ENCODE results near the gene SLC38A1.
A peak's percentile ranks its signal among the peaks of the same experiment; 100 is the strongest.

Gene SLC38A1

GRCh38 chr12:46233423-46233822, 35.4 kb downstream of the SLC38A1 start:
- no peak for DNase-seq (ENCODE audit: low read depth in 2 of 2)

- DNase-seq (ENCODE audit: low read depth in 2 of 2), result no peak
These were observed 37.9 kb downstream of the SLC38A1 start for GRCh38 chr12:46230983-46231382.

GRCh38 chr12:46230306-46230705, 38.5 kb downstream of the SLC38A1 start:
- DNase-seq (ENCODE audit: low read depth in 2 of 2), result no peak

GRCh38 chr12:46227616-46228015, 41.2 kb downstream of the SLC38A1 start:
- DNase-seq (ENCODE audit: low read depth in 2 of 2), result no peak

GRCh38 chr12:46224386-46224785, 44.5 kb downstream of the SLC38A1 start:
- DNase-seq (ENCODE audit: low read depth in 2 of 2), result no peak

GRCh38 chr12:46223047-46223446, 45.8 kb downstream of the SLC38A1 start:
- no peak for DNase-seq (ENCODE audit: low read depth in 2 of 2)

- no peak for DNase-seq (ENCODE audit: low read depth in 2 of 2)
These were observed 46.2 kb downstream of the SLC38A1 start for GRCh38 chr12:46222636-46223035.

GRCh38 chr12:46221255-46222128, 47.4 kb downstream of the SLC38A1 start:
- peak; percentile 12 to 24 for DNase-seq (ENCODE audit: low read depth in 2 of 2)

GRCh38 chr12:46219877-46220655, 48.8 kb downstream of the SLC38A1 start:
- DNase-seq (ENCODE audit: low read depth in 2 of 2), result peak; percentile 32 to 35

- no peak for DNase-seq (ENCODE audit: low read depth in 2 of 2)
These were observed 49.5 kb downstream of the SLC38A1 start for GRCh38 chr12:46219132-46219876.

- DNase-seq (ENCODE audit: low read depth in 2 of 2), result no peak
These were observed 50.3 kb downstream of the SLC38A1 start for GRCh38 chr12:46218322-46219095.

- no peak for DNase-seq (ENCODE audit: low read depth in 2 of 2)
These were observed 51.1 kb downstream of the SLC38A1 start for GRCh38 chr12:46217541-46218321.

GRCh38 chr12:46214668-46215436, 54.0 kb downstream of the SLC38A1 start:
- no peak for DNase-seq (ENCODE audit: low read depth in 2 of 2)

- DNase-seq (ENCODE audit: low read depth in 2 of 2), result peak; percentile 34 to 37
These were observed 56.5 kb downstream of the SLC38A1 start for GRCh38 chr12:46212108-46212982.

GRCh38 chr12:46210873-46211439, 57.9 kb downstream of the SLC38A1 start:
- no peak for DNase-seq (ENCODE audit: low read depth in 2 of 2)

GRCh38 chr12:46209914-46210872, 58.6 kb downstream of the SLC38A1 start:
- no peak for DNase-seq (ENCODE audit: low read depth in 2 of 2)

GRCh38 chr12:46209170-46209569, 59.7 kb downstream of the SLC38A1 start:
- no peak for DNase-seq (ENCODE audit: low read depth in 2 of 2)

Data from fibroblast of skin of left quadriceps (primary cell).